ENCODE results near the gene MAP6.

DNA sequence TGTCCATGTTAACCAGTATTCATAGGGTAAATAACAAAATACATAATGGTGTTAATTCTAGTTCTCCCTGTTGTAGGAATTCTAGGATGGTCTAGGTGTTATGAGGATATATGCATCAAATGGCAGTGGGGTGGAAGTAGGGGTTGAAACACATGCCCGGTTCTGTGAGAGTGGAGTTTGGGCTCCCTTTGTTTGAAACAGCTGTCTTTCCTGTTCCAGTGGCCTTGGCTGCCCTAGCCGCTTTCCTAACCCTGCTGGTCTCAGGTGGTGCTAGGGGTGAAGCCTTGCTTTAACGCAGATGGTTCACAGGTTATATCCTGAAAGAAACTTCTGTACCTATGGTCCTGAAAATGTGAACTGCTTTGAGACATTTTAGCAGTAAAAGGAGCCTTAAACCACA lies 68.5 kb downstream of the MAP6 start:
- TF ChIP-seq, protein P1, sequence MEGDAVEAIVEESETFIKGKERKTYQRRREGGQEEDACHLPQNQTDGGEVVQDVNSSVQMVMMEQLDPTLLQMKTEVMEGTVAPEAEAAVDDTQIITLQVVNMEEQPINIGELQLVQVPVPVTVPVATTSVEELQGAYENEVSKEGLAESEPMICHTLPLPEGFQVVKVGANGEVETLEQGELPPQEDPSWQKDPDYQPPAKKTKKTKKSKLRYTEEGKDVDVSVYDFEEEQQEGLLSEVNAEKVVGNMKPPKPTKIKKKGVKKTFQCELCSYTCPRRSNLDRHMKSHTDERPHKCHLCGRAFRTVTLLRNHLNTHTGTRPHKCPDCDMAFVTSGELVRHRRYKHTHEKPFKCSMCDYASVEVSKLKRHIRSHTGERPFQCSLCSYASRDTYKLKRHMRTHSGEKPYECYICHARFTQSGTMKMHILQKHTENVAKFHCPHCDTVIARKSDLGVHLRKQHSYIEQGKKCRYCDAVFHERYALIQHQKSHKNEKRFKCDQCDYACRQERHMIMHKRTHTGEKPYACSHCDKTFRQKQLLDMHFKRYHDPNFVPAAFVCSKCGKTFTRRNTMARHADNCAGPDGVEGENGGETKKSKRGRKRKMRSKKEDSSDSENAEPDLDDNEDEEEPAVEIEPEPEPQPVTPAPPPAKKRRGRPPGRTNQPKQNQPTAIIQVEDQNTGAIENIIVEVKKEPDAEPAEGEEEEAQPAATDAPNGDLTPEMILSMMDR (conservative IDR thresholded peaks at IDR 0.05; ENCODE audit: low read depth in 2 of 2): no peak
- TF ChIP-seq, protein P2, sequence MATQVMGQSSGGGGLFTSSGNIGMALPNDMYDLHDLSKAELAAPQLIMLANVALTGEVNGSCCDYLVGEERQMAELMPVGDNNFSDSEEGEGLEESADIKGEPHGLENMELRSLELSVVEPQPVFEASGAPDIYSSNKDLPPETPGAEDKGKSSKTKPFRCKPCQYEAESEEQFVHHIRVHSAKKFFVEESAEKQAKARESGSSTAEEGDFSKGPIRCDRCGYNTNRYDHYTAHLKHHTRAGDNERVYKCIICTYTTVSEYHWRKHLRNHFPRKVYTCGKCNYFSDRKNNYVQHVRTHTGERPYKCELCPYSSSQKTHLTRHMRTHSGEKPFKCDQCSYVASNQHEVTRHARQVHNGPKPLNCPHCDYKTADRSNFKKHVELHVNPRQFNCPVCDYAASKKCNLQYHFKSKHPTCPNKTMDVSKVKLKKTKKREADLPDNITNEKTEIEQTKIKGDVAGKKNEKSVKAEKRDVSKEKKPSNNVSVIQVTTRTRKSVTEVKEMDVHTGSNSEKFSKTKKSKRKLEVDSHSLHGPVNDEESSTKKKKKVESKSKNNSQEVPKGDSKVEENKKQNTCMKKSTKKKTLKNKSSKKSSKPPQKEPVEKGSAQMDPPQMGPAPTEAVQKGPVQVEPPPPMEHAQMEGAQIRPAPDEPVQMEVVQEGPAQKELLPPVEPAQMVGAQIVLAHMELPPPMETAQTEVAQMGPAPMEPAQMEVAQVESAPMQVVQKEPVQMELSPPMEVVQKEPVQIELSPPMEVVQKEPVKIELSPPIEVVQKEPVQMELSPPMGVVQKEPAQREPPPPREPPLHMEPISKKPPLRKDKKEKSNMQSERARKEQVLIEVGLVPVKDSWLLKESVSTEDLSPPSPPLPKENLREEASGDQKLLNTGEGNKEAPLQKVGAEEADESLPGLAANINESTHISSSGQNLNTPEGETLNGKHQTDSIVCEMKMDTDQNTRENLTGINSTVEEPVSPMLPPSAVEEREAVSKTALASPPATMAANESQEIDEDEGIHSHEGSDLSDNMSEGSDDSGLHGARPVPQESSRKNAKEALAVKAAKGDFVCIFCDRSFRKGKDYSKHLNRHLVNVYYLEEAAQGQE (IDR thresholded peaks at IDR 0.05; ENCODE audit: unreplicated experiment): no peak
- TF ChIP-seq NANOG (IDR thresholded peaks at IDR 0.05; ENCODE audit: borderline replicate concordance): no peak
- TF ChIP-seq POLR2AphosphoS5 (IDR thresholded peaks at IDR 0.05; ENCODE audit: low read depth): no peak
- no peak for TF ChIP-seq EZH2 (IDR thresholded peaks at IDR 0.05; ENCODE audit: low read depth, unreplicated experiment)
- TF ChIP-seq EZH2phosphoT487 (IDR thresholded peaks at IDR 0.05; ENCODE audit: unreplicated experiment): no peak
- no peak for TF ChIP-seq ZNF331 (CRISPR knock-in tag; IDR thresholded peaks at IDR 0.05; ENCODE audit: low read depth)
- no peak for TF ChIP-seq CREB1 (CRISPR knock-in tag; IDR thresholded peaks at IDR 0.05; ENCODE audit: low read depth)
- no peak for TF ChIP-seq STAT1 (IDR thresholded peaks at IDR 0.05; ENCODE audit: unreplicated experiment)
